ENCODE results near the gene COL21A1. TPM values are rescaled to one million over a fixed set of nuclear protein-coding genes. Genes with fewer than 3 reads are reported as not detected.

The COL21A1 gene
- total RNA-seq, 1 donor from 2014 or later: 4.9 TPM

DNA sequence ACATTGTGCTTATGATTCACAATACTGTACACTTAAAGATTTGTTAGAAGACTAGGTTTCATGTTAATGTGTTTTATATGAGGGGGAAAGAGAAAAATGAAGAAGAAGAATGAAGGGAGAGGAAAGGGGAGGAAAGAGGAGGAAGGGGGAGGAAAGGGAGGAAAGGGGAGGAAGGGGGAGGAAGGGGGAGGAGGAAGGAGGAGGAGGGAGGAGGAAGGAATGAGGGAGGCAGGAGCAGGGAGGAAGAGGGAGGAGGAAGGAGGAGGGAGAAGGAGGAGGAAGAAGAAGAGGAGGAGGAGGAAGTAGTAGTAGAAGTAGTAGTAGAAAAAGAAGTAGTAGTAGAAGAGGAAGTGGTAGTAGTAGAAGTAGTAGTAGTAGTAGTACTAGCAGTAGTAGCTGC, 70.6 kb downstream of the COL21A1 start:
- no peak for ATAC-seq

DNA sequence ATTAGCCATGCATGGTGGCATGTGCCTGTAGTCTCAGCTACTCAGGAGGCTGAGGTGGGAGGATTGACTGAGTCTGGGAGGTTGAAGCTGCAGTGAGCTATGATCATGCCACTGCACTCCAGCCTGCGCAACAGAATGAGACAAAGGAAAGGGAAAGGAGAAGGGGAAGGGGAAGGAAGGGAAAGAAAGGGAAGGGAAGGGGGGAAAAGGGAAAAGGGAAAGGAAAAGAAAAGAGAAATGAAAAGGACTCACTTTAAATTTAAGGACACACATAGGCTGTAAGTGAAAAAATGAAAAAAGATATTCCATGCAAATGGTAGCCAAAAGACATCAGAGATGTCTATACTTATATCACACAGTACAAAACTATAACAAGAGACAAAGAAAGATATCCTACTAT, 74.2 kb downstream of the COL21A1 start:
- ATAC-seq: no peak

DNA sequence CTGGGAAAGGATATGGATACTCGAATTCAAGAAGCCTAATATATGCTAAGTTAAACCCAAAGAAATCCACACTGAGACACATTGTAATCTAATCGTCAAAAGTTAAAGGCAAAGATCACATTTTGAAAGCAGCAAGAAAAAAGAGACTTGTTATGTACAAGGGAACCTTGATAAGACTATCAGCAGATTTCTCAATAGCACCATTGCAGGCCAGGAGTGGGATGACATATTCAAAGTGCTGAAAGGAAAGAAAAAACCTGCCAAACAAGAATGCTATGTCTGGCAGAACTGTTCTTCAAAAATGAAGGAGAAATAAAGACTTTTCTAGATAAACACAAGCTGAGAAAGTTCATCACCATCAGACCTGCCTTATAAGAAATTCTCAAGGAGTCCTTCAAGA, 75.2 kb downstream of the COL21A1 start:
- no peak for ATAC-seq

DNA sequence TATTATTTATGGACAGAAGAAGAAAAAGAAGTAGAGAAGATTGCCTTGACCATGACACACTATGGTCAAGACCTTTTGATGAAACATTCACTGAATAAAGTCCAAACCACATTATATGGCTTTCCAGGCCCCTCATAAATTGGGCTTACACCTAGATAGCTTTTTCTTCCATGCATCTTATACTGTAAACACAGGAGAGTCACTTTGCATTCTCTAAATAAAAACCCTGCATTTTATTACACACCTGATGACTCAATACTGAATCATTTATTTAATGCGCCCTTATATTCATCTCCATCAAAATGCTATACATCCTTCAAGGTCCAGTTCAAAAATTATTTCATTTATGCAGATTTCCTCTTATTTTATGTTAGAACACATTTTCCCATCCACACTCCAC, 78.0 kb downstream of the COL21A1 start:
- ATAC-seq: no peak

DNA sequence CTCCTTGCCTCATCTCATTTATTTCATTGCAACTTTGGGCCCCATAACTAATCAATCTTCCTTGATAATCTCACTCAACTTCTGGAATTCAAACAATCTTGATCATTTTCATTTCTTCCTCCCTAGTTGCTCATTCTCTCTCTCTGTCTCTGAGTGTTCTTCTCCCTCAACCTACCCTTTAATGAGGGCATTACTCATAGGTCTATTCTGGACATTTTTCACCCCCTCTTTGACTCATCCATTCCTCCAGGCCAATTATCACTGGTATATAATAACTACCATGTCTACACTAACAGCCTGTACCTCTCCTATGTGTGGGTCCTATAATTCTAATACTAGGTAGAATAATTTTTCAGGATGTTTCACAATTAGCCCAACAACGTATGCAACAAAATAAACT, 78.8 kb downstream of the COL21A1 start:
- ATAC-seq: no peak

DNA sequence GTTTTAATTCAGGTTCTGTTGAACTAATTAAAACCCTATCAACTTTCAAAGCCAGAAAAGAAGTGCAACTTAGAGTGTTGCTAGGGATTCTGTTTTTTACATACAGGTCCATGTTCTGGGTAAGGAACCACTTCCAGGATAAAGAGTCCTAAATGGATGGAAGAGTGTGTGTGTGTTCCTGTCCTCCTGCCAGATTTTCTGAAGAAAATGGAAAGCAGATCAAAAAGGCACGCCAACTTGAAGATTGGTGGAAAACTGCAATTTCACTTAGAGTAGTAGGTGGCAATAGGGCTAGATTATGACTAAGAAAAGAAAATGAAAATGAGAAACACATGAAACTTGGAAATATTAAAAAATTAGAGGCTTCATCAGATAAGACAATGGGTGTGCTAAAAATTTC, 85.3 kb downstream of the COL21A1 start:
- no peak for ATAC-seq

DNA sequence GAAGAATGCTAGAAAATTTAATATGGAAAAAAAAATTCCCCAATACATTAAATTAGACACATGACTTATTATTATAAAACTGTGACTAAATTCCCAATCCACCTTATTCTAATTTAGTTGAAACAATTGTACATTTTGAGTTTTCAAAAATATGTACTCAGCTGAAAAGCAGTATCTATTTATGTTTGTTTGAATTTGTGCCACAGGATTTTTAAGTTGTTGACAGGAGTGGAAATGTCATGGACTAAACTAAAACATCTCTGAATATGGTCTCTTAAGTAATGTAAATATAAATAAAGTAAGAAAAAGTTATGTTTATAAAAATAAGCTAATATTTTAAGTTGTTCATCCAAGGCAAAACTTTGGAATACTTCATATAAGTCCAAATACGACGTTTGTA, 86.9 kb downstream of the COL21A1 start:
- no peak for ATAC-seq

DNA sequence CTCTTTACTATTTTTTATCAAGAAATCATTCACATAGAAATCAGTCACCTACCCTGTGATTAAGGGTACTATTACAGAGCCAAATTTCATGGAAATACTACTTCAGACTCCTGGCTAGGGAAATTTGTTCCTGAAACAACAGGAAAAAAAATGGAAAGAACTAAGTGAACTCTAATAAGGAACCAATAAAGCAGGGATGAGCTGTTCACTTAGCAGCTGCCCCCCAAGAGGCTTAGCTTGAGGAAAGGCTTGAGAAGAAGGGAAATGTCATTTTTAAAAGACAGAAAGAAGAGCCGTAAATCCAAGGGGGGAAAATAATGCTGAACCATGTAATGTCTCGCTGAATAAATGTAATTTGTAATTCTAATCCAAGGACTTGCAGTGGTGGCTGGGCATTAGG, 88.8 kb downstream of the COL21A1 start:
- no peak for ATAC-seq

DNA sequence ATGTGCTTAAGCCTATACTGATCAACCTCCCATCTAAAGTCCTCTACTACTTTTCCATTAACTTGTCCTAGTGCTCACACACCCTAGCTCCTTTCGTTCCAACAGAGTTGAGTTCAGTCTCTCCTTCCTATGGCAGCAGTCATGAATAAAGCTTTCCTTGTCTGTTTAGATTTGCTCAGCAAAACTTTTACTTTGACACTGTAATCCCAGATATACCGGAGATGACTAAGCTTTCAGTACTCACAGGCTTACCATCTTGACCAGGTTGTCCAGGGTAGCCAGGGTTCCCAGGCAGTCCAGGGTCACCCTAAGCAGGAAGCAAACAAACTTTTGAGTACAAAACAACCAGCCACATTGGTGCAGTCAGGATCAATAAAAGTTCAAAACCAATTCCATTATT, 90.7 kb downstream of the COL21A1 start:
- ATAC-seq: no peak

DNA sequence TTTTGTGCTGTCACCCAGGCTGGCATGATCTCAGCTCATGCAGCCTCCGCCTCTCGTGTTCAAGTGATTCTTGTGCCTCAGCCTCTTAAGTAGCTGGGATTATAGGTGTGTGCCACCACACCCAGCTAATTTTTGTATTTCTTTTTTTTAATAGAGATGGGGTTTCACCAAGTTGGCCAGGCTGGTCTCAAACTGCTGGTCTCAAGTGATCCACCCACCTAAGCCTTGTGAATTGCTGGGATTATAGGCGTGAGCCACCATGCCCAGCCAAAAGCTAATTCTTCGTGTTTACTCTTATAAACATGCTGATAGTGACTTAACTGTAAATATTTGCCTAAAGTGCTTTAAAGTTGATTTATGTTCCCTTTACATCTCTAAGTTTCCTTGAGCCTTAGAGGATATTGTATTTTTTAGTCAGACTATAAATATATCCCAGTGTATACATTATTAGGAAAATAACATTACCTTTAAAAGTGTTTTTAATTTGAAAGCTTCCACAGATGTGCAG, 91.7 kb downstream of the COL21A1 start:
- no peak for ATAC-seq

DNA sequence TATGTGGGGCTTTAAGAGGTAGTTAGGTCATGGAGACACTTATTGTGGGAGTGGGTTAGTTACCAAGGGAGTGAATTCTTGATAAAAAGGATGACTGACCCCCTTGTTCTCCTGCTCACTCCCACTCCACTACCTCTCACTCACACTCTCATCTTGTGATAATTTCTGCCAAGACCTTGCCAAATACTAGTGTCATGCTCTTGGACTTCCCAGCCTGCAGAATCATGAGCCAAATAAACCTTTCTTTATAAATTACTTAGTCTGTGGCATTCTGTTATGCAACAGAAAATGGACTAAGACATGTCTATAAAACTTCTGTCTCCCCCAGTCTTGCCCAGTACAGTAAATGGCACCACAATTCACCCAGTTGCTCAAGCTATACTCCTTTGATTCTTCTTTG, 93.3 kb downstream of the COL21A1 start:
- ATAC-seq: no peak

DNA sequence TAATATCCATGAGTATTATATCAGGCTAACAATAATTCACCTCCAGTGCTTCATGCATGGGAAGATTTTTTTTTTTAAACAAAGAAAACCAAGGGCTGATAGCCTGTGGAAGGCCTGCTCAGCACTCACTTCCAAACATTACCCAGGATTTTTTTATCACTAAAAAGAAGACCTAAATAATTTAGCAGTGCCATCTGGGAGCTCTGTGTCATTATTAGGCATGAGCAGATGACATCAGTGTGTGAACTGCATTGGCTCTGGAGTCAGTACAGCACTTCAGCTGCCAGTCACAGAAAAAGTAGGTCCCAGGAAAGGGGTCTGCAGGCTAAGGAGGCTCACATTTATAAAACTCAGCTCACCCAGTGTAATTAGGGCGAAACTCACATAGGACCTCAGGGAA, 94.8 kb downstream of the COL21A1 start:
- ATAC-seq: no peak

DNA sequence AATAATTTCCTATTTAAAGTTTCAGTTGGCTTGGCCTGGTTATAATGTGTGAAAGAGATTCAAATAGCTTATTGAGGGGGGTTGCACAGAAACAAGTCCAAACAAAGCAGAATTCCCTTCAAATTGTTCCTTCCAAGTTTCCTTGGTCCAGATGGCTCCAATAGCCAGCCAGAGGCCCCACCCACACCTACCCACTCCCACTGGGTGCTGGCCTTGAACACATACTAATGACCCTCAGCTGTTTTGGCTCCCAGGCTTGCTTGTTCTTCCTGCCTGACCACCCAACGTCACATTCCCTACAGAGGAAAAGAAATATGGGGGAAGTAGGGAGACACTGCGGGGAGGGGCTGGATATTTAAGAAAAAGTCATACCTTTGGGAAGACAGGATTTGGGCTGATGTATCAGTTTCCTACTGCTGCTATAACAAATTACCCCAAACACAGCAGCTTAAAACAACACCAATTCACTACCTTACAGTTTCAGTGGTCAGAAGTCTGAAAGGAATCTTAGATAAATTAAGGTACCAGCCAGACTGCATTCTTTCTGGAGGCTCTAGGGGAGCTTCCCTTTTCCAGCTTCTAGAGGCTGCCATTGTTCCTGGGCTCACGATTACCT, 95.7 kb downstream of the COL21A1 start:
- ATAC-seq: no peak

DNA sequence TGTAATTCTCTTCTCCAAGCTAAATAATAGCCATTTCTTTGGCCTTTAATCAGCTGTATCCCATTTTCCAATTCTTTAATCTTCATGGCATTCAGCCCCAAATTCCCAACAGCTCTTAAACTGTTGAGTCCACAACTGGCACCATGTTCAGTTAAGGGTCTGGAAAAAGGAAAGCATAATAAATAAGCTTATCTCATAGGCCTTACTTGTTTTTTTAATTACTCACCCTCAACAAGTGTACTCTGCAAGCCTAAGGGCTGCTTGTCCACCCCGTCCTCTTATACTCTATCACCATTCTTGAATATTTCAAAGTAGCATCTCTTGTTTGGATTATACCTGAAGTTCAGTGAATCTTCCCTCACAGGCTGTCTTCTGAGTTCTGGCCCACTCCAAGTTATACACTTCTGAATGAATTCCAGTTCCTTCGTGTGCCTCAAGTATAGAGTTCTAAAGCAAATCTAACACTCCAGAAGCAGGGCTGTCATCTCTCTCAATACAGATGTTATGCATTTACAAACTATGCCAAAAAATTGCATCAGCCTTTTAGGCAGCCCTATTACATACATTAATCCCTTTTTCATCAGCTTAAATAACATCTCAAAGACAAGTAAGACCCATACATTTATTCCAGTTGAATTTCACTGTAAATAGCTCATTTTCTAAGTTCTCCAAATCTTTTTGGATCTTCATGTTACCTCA, 98.7 kb downstream of the COL21A1 start:
- no peak for ATAC-seq

DNA sequence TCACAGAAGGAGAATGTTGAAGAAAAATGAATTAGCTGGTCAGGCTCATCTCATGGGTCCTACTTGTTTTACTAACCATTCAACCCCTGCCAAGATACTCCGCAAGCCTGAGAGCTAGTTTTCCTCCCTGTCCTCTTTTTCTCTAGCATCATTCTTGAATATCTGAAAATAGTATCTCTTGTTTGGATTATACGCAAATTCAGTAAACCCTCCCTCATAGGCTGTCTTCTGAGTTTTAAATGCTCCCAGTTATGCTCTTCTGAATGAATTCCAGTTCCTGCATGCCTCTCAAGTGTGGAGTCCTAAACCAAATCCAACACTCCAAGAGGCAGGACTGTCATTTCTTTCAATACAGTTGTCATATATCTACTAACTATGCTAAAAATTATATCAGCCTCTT, 99.6 kb downstream of the COL21A1 start:
- ATAC-seq: no peak

DNA sequence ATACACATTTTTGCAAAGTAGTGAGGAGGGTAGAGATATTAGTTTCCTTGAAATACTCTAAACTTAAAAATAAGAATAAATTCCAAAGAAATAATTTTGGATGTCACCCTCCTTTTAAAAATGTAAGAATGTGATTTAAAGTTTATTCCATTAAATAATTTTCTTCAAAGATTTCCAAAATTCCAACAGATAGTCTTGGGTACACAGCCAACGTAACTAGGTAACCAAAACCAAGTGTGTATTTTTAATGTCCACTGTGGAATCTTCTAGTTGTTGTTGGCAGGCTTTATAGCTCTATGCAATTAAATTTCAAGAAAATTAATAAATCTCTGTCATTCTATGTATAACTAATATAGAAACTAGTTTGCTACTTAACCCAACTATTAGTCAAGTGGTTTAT, 101.3 kb downstream of the COL21A1 start:
- no peak for ATAC-seq

DNA sequence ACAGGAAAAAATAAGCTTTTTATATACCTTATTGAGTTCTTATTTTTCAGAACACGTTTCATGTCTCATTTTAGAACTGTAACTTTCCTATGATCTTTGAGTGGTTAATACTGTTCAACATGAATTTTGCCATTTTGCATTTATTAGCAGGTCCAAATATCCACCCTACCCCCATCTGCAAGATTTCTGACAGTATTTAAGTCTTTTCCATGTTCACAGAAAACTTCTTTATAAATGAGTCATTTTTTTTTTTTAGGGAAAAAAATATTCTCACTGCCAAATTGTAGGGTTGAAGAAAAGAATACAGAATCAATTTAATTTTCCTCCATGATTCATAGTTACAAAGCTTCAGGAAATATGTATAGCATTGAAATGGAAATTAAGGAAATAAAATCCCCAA, 101.8 kb downstream of the COL21A1 start:
- ATAC-seq: no peak

DNA sequence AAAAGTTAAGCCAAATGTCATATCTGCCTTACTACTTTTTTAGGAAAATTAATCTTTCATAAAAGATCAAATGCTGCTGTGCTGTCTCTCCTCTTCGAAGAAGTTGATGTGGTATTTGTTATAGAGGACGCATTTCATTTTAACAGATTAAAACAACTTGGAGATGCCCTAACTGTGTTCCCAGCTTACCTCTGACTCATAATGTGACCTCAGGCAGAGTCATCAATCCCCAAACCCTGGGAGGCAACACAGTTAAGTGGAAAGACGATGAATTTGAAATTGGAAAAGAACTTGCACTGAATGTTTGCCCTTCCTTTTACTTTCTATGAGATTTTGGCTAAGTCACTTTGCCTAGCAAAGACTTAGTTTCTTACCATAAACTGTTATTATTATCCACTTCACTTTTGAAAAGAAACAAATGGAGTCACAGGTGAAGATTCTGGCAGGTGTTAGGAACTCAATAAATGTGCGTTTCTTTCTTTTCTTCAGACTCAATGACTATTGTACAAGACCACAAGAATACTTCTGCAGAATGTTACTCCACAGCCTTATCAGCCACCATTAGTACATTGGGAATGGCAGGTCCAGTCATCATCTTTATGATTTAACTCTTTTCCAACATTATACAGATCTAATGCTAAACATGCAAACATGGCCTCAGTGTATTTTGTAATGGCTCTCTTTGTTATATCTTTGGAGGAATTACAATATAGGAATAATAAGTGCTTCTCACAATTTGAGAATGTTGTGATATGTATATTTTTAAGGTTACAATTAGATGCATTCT, 102.6 kb downstream of the COL21A1 start:
- no peak for ATAC-seq

DNA sequence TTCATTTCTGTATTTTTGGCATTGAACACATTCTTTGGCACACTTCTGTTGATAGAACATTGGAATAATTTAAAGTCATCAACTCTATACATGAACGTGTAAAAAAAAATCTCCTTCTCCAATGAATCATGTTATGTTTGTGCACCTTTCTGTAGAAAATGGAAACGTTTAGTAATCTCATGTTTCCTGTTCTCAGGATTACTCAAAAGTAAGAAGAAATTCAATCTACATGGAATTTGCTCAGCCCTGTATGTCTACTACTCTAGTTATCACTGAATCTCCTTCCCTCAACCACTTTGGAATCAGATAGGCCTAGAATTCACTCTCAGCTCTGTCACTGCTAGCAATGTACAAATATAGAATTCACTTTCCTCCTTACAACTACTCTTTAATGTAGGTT, 103.6 kb downstream of the COL21A1 start:
- ATAC-seq: no peak

DNA sequence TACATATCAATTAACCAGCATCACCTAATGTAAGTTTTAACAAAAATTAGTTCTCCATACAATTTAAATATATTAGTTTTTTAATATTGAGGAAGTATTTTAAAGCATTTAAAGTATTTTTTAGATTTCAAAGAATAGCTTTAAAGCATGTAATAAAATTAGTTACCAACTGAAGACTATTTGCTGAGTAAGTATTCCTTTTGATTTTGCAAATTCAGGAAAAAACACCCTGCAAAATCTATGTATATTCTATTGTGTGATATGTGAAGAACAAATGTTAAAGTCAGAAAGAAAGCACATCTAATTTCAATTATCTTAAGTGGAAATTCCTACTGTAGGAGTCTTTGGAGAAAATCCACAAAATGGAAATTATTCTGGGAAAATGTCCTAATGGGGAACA, 107.3 kb downstream of the COL21A1 start:
- ATAC-seq: no peak

DNA sequence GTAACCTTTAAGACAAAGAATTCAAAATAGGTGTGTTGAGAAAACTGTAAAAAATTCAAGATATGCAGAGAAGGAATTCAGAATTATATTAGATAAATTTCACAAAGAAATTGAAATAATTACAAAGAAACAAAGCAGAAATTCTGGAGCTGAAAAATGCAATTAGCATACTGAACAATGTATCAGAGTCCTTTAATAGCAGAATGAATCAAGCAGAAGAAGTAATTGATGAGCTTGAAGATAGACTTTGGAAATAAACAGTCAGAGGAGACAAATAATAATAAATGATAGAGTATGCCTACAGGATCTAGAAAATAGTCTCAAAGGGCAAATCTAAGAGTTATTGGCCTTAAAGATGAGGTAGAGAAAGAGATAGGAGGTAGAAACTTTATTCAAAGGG, 131.7 kb downstream of the COL21A1 start:
- no peak for ATAC-seq

DNA sequence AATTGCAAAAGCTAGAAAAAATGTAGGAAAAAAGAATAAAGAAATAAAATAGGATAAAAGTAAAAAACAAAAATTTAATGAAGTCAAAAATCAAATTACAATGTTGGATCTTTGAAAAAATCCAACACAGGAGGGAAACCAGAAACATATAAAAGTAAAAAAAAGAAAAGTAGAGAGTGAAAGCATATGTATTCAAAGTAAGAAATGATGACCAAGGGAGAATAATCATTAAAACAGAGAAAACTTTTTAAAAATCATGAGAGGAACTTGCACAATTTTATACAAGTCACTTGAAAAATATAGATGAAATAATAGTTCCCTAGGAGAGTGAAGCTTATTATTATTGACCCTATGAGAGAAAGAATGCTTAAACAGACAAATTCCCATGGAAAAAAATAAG, 138.2 kb downstream of the COL21A1 start:
- no peak for ATAC-seq

DNA sequence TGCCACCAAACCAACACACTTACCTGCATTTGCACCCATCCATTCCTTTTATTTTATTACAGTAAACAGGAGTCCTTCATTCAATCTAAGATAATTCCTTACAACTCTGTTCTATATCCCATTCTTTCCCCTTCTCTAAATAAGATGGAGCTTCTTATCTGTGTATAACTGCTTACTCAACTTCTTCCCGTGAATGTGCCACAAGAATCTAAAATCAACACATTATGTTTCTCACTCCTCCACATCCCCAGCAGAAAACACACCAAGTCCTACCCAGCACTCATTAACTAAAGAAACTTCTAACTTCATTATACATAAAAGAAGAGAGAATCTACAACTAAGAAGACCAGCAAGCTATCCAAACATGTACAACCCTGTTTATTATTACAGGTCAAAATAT, 141.1 kb downstream of the COL21A1 start:
- ATAC-seq: no peak

DNA sequence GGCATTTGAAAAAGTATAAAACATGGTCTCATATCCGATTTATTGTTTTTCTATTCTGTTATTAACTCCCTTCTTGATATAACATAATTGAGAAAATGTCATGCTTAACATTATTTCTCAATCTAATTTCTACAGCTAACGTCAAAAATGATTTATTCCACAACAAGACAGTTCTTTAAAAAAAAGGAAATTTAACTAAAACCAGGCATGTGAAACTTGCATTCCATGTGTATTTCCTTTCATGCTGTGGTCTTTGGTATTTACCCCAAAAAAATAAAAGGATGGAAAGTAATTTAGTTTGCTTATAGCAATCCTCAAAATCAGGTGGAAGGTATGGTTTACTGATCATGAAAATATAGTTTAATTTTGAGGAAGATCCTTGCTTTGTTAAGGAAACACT, 142.8 kb downstream of the COL21A1 start:
- ATAC-seq: no peak

Measured in esophagus mucosa (tissue), 1 donor.